GM18511 (cell line): ENCODE data around the gene DMAC2L.
"Not testable (repeated sequence)": the region's sequence is repeated elsewhere in the genome, so short reads cannot be mapped to it uniquely, and the experiment has no call there.

Source experiments
- ATAC-seq: cut with Tn5 transposase; IDR thresholded peaks from one replicate; pipeline ENCODE4 v1.9.1; 2021; ENCODE audit warnings: mild to moderate bottlenecking, moderate library complexity; ENCODE audit not compliant: unreplicated experiment

The DMAC2L gene

DNA sequence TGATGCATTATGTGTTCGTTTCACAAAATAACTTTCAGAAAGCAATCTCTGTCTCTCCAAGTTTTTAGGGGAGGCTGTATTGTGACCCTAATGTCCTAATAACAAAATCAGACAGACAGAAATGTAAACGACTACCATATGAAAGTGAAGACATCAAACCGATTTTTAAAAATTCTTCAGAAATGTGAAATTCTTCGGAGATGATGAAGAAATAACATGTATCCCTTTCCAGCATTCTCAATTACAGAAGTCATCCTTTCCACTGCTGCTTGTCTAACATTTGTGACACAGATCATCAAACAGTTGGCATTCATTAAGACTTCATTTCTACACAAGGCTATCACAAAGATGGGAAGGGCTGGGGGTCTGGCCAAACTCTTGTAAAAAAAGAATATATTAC lies 41.0 kb downstream of the DMAC2L start:
- ATAC-seq, result no peak

DNA sequence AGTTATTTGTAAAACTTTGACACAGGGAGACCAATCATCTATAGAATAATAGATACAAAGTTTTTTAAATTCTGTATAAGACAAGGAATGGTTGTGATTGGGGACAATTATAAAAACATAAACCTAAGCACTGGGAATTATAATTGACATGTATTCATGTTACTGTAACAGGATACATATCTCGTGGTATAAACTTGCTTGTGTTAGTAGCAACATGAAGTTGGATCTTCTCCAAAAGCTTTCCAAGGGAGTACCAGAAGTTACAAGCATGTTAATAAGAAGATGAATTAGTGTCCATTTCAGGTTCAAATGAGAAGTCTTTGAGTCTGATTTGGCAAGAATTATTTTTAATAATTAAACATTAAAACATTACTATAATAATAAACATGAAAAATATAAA lies 42.4 kb downstream of the DMAC2L start:
- no peak for ATAC-seq

DNA sequence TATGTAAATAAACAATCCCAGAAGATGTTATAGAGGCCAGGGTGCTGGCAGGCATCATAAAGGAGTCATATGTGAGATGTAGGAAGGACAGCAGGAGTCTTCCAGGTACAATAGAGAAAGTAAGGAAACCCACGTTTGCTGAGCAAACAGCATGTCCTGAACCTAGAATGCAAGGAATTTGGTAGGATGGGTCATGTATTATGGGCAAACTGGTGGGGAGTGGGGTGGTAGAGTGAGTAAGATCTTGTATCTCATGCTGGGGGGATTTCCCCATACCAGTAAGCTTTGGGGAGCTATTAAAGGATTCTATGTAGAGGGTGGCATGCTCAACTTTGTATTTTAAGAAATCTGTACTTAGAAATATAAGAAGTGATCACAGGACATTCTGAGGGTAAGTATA lies 43.6 kb downstream of the DMAC2L start:
- no peak for ATAC-seq

DNA sequence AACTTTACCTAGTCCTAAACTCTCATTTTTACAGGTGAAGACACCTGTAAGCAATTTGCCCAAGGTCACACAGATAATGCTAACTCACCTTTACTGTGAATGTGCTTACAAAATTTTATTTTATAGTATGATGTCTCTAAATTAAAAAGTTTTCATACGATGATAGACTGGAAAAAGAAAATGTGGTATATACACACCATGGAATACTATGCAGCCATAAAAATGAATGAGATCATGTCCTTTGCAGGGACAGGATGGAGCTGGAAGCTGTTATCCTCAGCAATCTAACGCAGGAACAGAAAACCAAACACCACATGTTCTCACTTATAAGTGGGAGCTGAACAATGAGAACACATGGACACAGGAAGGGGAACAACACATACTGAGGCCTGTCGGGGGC lies 44.2 kb downstream of the DMAC2L start:
- not testable (repeated sequence) for ATAC-seq

DNA sequence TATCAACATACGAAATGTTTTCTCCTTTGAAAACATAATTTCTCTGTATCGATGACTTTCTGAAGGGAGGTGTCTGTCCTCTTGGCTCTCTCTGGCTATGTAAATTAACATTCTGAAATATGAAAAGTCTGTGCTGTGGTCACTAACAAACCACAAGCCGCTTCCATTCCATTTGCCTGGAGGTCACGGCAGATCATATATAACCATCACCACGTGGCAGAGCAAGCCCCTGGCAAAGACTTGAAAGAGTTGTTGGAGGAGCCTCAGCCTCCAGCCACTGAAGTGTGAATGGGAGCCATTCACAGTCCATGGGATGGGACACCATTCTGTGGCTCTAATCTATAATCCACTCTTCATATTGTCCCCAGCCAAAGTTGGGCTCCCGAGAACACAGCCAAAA lies 45.0 kb downstream of the DMAC2L start:
- no peak for ATAC-seq

DNA sequence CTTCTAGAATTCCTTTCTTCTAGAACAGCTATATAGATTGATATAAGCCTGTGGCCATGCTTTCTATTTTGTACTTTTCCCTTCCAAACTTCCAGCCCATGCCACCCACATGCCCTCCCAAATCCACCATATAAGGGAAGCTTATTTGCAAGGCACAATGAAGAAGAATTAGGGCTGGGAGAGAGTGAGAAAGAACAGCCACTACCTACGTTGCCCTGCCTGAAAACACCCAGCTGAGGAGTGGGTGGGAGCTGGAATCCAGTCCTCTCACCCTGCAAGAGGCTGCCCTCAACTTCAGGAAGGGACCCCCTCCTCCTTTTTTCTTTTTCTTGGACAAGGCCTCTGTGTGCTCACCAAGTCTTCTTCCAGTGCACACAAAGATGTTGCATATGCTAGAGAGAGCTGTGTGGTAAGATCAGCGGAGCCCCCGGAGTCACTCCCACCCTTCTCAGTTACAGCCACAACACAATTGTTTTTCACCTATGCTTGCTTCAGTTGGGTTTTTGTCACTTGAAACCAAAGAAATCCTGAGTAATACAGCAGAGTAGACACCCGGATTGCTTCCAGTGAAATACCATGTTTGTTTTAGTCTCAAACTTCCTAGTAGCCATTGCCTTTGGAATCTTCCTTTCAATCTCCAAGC lies 45.8 kb downstream of the DMAC2L start:
- ATAC-seq, result no peak

DNA sequence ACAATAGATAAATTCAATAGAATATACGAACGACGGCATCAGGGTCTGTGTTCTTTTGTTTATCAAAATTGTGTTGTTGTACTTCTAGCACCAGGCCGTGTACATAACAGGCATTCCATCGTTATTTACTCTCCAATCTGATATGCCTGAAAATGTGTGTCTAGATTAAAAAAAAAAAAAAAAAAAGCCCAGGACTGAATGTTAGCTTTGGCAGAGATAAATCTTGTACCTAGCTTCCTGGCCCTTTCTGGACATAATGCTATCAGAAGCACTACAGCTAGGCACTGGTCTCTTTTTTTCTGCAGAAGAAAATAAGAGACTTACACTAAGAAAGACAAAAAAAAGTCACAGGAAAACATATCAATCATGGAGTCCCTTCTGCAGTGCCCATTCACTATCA lies 47.5 kb downstream of the DMAC2L start:
- ATAC-seq, result no peak

DNA sequence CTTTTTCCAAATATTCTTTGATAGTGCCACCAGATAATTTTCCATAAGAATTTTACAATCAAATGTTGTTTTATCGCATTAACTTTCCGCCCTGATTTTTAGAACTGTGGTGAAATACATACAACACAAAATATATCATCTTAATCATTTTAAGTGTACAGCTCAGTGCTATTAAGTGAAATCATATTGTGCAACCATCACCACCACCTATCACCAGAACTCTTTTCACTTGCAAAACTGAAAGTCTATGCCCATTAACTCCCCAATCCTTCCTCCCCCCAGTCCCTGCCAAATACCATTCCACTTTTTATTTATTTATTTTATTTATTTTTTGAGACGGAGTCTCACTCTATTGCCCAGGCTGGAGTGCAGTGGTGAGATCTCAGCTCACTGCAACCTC lies 48.0 kb downstream of the DMAC2L start:
- no peak for ATAC-seq

DNA sequence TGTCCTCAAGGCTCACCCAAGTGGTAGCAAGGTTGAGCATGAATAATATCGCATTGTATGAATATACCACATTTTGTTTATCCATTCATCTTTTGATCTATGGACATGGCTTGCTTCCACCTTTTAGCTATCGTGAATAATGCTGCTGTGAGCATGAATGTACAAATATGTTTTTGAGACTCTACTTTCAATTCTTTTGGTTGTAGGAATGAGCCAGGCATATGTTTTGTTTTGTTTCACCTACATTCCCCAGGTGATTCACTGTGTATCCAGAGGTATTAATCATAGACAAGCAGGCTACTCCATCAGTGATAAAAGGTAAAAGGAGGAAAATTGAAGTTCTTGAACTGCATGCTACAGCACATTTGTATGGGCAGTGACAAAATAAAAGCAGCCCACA lies 48.7 kb downstream of the DMAC2L start:
- no peak for ATAC-seq

DNA sequence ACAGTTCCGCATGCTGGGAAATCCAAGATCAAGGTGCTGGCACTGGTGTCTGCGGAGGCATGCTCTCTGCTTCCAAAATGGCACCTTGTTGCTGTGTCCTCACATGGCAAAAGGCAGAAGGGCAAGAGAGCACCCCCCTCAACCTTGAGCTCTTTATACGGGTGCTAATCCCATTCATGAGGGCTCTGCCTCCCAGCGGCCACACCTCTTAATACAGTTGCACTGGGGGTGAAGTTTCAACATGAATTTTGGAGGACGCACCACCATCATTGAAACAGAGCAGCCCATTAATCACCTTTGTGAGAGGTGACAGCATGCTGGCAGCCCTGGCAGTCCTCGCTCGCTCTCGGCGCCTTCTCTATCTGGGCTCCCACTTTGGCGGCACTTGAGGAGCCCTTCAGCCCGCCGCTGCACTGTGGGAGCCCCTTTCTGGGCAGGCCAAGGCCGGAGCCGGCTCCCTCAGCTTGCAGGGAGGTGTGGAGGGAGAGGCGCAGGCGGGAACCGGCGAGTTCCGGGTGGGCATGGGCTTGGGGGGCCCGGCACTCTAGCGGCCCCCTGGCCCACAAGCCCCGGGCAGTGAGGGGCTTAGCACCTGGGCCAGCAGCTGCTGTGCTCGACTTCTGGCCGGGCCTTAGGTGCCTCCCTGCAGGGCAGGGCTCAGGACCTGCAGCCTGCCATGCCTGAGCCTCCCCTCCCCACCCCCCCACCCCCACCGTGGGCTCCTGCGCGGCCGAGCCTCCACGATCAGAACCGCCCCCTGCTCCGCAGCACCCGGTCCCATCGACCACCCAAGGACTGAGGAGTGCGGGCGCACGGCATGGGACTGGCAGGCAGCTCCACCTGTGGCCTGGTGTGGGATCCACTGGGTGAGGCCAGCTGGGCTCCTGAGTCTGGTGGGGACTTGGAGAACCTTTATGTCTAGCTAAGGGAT lies 49.6 kb downstream of the DMAC2L start:
- not testable (repeated sequence) for ATAC-seq

DNA sequence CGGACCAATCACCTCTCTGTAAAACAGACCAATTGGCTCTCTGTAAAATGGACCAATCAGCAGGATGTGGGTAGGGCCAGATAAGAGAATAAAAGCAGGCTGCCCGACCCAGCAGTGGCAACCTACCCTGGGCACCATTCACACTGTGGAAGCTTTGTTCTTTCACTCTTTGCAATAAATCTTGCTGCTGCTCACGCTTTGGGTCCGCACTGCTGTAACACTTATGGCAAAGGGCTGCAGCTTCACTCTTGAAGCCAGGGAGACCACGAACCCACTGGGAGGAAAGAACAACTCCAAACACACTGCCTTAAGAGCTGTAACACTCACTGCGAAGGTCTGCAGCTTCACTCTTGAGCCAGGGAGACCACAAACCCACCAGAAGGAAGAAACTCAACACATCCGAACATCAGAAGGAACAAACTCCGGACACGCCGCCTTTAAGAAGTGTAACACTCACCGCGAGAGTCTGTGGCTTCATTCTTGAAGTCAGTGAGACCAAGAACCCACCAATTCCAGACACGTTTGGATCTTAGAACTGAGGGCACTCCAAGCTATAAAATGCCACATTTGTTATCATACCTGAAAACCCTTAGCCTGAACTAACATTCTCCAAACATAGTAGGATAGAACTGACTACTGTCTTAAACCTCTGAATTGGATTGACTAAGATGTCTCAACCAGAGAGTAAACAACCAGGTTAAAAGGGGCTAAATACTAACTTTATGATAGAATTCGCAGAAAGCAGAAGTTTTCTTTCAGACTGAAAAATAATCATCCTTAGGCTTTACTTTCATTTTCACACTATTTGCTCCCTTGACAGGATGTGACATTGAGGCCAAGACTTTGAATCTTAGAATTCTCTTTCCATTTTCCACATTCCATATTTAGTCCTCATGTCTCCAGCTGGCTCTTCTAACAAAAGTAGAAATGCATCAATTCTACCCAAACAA lies 50.9 kb downstream of the DMAC2L start:
- ATAC-seq, result peak; percentile 41

DNA sequence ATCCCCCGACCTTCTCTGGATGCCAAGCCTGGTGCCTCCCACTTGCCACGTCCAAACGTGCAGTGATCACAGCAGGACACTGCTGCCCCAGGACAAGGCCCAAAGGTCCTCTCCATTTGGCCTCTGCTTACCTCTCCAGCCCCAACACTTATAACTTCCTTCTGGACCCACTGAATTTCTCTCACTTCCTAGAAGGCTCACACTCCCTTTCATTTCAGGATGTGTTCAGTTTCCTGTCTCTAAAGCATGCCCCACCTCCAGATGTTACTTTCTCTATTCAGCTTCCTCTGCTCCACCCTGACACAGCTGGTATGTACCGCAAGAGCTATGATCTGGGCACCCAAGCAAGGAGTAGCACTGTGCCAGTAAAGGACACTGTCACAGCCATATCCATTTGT lies 51.6 kb downstream of the DMAC2L start:
- ATAC-seq, result peak; percentile 96

DNA sequence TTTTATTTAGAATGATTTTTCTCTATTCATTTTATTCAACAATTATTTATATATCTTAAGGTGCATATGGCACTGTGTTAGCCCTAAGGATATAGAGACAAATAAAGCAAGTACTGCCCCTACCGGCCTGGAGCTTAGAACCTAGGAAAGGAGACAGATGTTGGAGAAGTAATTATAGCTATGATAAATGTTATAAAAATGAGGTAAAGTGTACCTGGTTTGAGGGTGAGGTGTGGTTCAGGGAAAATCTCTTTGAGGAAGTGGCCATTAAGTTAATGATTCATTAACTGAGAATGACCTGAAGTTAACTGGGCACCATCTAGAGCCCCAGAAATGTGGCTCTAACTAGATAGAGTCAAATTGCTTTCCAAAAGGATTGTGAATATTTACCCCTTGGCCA lies 52.7 kb downstream of the DMAC2L start:
- ATAC-seq, result no peak

DNA sequence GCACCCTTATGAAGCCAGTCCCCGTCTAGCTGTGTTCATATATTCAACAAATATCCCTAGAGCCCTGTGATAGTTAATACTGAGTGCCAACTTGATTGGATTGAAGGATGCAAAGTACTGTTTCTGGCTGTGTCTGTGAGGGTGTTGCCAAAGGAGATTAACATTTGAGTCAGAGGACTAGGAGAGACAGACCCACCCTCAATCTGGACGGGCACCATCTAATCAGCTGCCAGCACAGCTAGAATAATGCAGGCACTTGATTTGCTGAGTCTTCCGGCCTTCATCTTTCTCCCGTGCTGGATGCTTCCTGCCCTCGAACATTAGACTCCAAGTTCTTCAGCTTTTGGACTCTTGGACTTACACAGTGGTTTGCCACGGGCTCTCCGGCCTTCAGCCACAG lies 53.4 kb downstream of the DMAC2L start:
- ATAC-seq, result not testable (repeated sequence)

DNA sequence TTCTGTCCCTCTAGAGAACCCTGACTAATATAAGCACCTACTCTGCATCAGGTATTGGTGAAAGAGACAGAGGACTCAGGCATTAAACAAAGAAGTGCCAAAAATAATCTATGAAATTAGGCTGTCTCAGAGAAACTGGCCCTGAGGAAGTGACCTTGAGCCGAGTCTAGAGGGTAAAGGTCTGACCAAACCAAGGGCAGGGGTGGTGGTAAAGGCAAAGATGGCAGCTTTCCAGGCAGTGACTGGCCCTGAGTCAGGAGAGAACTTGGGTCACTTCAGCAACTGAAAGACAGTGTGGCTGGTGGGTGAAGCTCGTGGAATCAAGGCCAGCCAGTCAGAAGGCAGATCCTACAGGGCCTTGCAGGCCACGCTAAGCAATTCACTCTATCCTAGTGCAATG lies 54.0 kb downstream of the DMAC2L start:
- ATAC-seq, result no peak

DNA sequence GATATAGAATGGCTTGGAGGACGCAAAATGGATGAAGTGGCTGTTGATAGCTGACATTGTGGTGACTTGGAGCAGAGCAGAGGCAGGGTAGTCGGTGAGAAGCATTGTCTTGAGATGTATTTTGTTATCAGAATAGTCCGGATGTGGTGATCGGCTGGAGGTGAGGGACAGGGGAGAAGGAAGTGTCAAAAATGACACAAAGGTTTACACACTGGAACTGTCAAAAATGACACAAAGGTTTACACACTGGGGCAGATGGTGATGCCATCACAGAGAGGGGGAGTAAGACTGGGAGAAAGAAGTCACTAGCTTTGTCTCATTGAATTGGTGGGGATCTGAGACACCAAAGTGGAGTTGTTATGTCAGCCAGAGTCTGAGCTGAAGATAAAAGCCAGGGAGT lies 54.5 kb downstream of the DMAC2L start:
- ATAC-seq, result no peak

DNA sequence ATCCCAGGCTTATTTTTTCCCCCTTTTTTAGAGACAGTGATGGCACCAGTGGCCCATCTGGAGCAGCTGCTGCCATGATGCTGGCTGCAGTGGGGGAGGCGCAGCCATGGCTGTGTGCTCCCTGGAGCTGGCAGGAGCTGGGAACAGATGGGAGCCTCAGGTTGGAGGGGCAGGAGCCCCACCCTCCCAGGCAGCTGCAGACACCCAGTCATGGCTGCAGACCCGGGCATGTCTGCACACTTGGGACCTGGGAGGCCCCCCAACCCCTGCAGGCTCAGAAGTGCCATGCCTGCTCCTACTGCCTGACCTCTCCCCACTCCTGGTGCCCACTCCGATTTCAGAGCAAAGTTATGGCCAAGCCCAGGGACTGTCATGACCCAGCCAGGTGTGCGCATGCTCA lies 59.4 kb downstream of the DMAC2L start:
- no peak for ATAC-seq

DNA sequence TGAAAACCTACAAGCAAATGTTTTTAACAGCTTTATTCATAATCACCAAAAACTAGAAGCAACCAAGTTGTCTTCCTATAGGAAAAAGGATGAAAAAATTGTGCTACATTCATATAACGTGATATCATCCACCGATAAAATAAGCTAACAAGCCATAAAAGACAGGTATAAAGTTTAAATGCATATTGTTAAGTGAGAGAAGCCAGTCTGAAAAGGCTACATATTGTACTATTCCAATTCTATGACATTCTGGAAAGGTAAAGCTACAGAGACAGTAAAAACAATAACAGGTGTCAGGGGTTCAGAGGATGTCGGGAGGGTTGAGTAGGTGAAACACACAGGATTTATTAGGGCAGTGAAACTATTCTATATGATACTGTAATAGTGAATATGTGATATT lies 61.8 kb downstream of the DMAC2L start:
- ATAC-seq, result no peak

DNA sequence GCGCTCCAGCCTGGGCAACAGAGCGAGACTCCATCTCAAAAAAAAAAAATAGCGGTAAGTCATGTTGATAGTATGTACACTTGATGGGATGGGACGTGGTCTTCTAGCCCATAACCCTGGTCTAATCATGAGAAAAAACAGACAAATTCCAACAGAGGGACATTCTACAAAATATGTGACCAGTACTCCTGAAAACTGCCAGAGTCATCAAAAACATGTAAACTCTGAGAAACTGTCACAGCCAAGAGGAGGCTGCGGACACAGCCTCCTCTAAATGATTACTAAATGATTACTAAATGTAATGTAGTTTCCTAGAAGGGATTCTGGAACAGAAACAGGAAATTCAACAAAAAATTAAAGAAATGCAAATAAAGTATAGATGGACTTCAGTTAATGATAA lies 63.6 kb downstream of the DMAC2L start:
- ATAC-seq, result no peak
